Neutrophil (primary cell): ENCODE measurements around the gene FKRP.

Experiments used
- H3K27ac ChIP-seq: fragments of 200-600 bp; sonication (generic); 2 replicates; pipeline ENCODE4 v1.5.1; 2016; ENCODE audit warnings: mild to moderate bottlenecking, moderate library complexity
- H3K27me3 ChIP-seq: fragments of 200-600 bp; sonication (generic); 2 replicates; pipeline ENCODE4 v1.6.0; 2016; ENCODE audit warnings: mild to moderate bottlenecking
- H3K36me3 ChIP-seq: fragments of 200-600 bp; sonication (generic); 2 replicates; pipeline ENCODE4 v1.5.1; 2017
- H3K4me1 ChIP-seq, 2 experiments: fragments of 200-600 bp in 1 of 2; sonication (generic) in 1 of 2; 1 replicate in 1 of 2; 2 replicates in 1 of 2; pipeline versions ENCODE4 v1.5.1 to v1.6.1; 2013 to 2016; ENCODE audit warnings: low read depth in 1 of 2, low read length in 1 of 2, mild to moderate bottlenecking in 1 of 2, moderate library complexity in 1 of 2; ENCODE audit not compliant: control insufficient read depth in 1 of 2, insufficient read depth in 1 of 2
- H3K4me3 ChIP-seq, 2 experiments: fragments of 200-600 bp in 1 of 2; sonication (generic) in 1 of 2; 1 replicate in 1 of 2; 2 replicates in 1 of 2; pipeline ENCODE4 v1.5.1; 2013 to 2016; ENCODE audit warnings: low read depth in 1 of 2, low read length in 1 of 2, mild to moderate bottlenecking in 1 of 2, moderate library complexity in 1 of 2
- H3K9me3 ChIP-seq: fragments of 200-600 bp; sonication (generic); 2 replicates; pipeline ENCODE4 v1.5.1; 2016
- CTCF ChIP-seq: fragments of 200-600 bp; sonication (generic); IDR thresholded peaks from 2 replicates; pipeline ENCODE4 v1.5.1; 2016; ENCODE audit warnings: antibody characterized with exemption

Gene FKRP

GRCh38 chr19:46727757-46728156 is 18.1 kb upstream of the FKRP start:
- H3K27ac ChIP-seq: no peak overlapping the region
- H3K4me3 ChIP-seq: no peak overlapping the region
- no peaks in the 10 kb centered on the region for H3K9me3 ChIP-seq
- peaks cover 88% of the 10 kb centered on the region for H3K36me3 ChIP-seq
- H3K4me1 ChIP-seq: peaks cover 38 to 41% of the 10 kb centered on the region in 2 experiments
- no peaks in the 10 kb centered on the region for H3K27me3 ChIP-seq
- TF ChIP-seq CTCF: no peak

- no peaks in the 10 kb centered on the region for H3K27me3 ChIP-seq
- H3K36me3 ChIP-seq: peaks cover 86% of the 10 kb centered on the region
- H3K4me3 ChIP-seq: no peak overlapping the region
- H3K9me3 ChIP-seq: no peaks in the 10 kb centered on the region
- no peak overlapping the region for H3K27ac ChIP-seq
- TF ChIP-seq CTCF: no peak
- peaks cover 38 to 41% of the 10 kb centered on the region in 2 experiments for H3K4me1 ChIP-seq
Observed at GRCh38 chr19:46728208-46728607, 17.6 kb upstream of the FKRP start.

- Histone ChIP-seq H3K4me3 (no peak overlapping the region), H3K27ac (peak overlapping the region; percentile 28), H3K36me3 (peaks cover 80% of the 10 kb centered on the region), H3K4me1 (peaks cover 41 to 47% of the 10 kb centered on the region in 2 experiments), H3K9me3 (no peaks in the 10 kb centered on the region), H3K27me3 (no peaks in the 10 kb centered on the region)
- peak; percentile 92 for TF ChIP-seq CTCF
Observed at GRCh38 chr19:46728693-46729339, 17.0 kb upstream of the FKRP start.

GRCh38 chr19:46729696-46730095 is 16.2 kb upstream of the FKRP start:
- Histone ChIP-seq H3K9me3 (no peaks in the 10 kb centered on the region), H3K27ac (peak overlapping the region; percentile 97), H3K36me3 (peaks cover 71% of the 10 kb centered on the region), H3K4me1 (peaks cover 50 to 56% of the 10 kb centered on the region in 2 experiments), H3K4me3 (no peak overlapping the region), H3K27me3 (no peaks in the 10 kb centered on the region)
- no peak for TF ChIP-seq CTCF

- TF ChIP-seq CTCF: no peak
- H3K36me3 ChIP-seq: peaks cover 66% of the 10 kb centered on the region
Observed at GRCh38 chr19:46730187-46730586, 15.7 kb upstream of the FKRP start.

More at GRCh38 chr19:46730187-46730586, 15.7 kb upstream of the FKRP start:
- peak overlapping the region; percentile 97 for H3K27ac ChIP-seq
- H3K27me3 ChIP-seq: no peaks in the 10 kb centered on the region
- H3K4me3 ChIP-seq: peak overlapping the region in 1 of 2 experiments; percentile 69
- peaks cover 55 to 61% of the 10 kb centered on the region in 2 experiments for H3K4me1 ChIP-seq
- no peaks in the 10 kb centered on the region for H3K9me3 ChIP-seq
